Measurements from ENCODE around the gene SH3BGR.

DNA sequence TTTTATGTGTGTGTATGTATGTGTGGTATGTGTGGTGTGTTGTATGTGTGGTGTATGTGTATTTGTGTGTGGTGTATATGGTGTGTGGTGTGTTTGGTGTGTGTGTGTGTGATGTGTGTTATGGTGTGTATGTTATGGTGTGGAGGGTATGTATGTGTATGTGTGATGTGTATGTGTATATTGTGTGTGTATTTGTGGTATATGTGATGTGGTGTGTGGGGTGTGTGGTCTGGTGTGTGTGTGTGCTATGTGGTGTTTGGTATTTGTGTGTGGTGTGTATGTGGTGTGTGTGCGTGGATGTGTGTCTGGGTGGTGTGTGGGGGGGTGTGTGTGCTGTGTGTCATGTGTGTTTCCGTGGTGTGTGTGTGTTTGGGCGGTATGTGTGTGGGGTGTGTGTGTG, 59.3 kb downstream of the SH3BGR start:
- TF ChIP-seq POLR2A (IDR thresholded peaks at IDR 0.05; ENCODE audit: extremely low read depth, insufficient read length) (no peak), MAX (IDR thresholded peaks at IDR 0.05; ENCODE audit: low read depth, low read length) (no peak), CTCF (IDR thresholded peaks at IDR 0.05; ENCODE audit: low read depth, low read length) (no peak), MYC (IDR thresholded peaks at IDR 0.05; ENCODE audit: low read depth, low read length) (no peak)
